Panc1 (cell line): ENCODE results near the gene GNAQ. TPM values are rescaled to one million over a fixed set of nuclear protein-coding genes. Genes with fewer than 3 reads are reported as not detected.

Source experiments
- ATAC-seq: fragments of 200-7000 bp; cut with Tn5 transposase; 2 replicates; pipeline ENCODE4 v1.9.1; 2020; ENCODE audit warnings: mild to moderate bottlenecking, moderate library complexity
- BruUV-seq: library from RNA; stranded (reverse); fragments of 400-500 nt; replicated peaks from 2 replicates; lab custom pipeline; 2021; lab: Mats Ljungman, UMichigan
- CTCF ChIA-PET: fragments of 300-600 bp; sonication (Branson Sonifier 250); formaldehyde crosslinking; loops from one replicate; lab custom pipeline; 2022; ENCODE audit warnings: antibody characterized with exemption; lab: Charles Lee
- POLR2A ChIA-PET: fragments of 300-600 bp; sonication (Branson Sonifier 250); formaldehyde crosslinking; loops from one replicate; lab custom pipeline; 2022; ENCODE audit warnings: antibody characterized with exemption; lab: Charles Lee
- DNase-seq: peaks from one replicate; pipeline ENCODE4 v3.0.0-alpha.2; 2010; ENCODE audit warnings: low read depth, low spot score
- H3K27ac ChIP-seq: 2 replicates; pipeline ENCODE4 v1.5.1; 2011; ENCODE audit warnings: mild to moderate bottlenecking, low read length, inconsistent platforms
- H3K27me3 ChIP-seq: fragments of 200-500 bp; sonication (Bioruptor generic); 2 replicates; pipeline ENCODE4 v1.6.0; 2014; ENCODE audit warnings: low read length, inconsistent platforms; ENCODE audit not compliant: control insufficient read depth, insufficient read depth
- H3K36me3 ChIP-seq: fragments of 200-500 bp; sonication (Bioruptor generic); 2 replicates; pipeline ENCODE4 v1.5.1; 2014; ENCODE audit warnings: inconsistent platforms, mild to moderate bottlenecking, low read length, moderate library complexity; ENCODE audit not compliant: control insufficient read depth, insufficient read depth
- H3K4me1 ChIP-seq: 2 replicates; pipeline ENCODE4 v1.5.1; 2011; ENCODE audit warnings: inconsistent platforms, mild to moderate bottlenecking, low read length, moderate library complexity; ENCODE audit not compliant: control insufficient read depth, insufficient read depth
- H3K4me3 ChIP-seq, 2 experiments: 2 replicates each; pipeline ENCODE4 v1.5.1; 2011 to 2012; ENCODE audit warnings: low read depth in 2 of 2, low read length in 2 of 2, mild to moderate bottlenecking in 2 of 2, inconsistent platforms in 1 of 2, moderate library complexity in 1 of 2
- H3K9me3 ChIP-seq: fragments of 200-500 bp; sonication (Bioruptor generic); 2 replicates; pipeline ENCODE4 v1.5.1; 2014; ENCODE audit warnings: low read depth, mild to moderate bottlenecking, inconsistent platforms, low read length, moderate library complexity; ENCODE audit not compliant: control insufficient read depth, insufficient read depth
- CTCF ChIP-seq: fragments of 450-650 bp; IDR thresholded peaks from 2 replicates; pipeline ENCODE4 v1.5.1; 2017; ENCODE audit warnings: mild to moderate bottlenecking
- POLR2AphosphoS5 ChIP-seq: IDR thresholded peaks from 2 replicates; pipeline ENCODE4 v1.6.1; 2012; ENCODE audit warnings: mild to moderate bottlenecking, low read depth, low read length, moderate library complexity
- TCF7L2 ChIP-seq: IDR thresholded peaks from 2 replicates; pipeline ENCODE4 v1.6.1; 2011; ENCODE audit warnings: mild to moderate bottlenecking, low read depth, low read length, inconsistent platforms
- in situ Hi-C: cut with HindIII; loops from 2 replicates; pipeline ENCODE4 v1.10.0; 2016; ENCODE audit warnings: low sequenced_read_pairs, low pct_unique_long_range_greater_than_20kb
- intact Hi-C: fragments of 100-400 bp; cut with micrococcal nuclease; formaldehyde crosslinking; loops from one replicate; pipeline ENCODE4 v1.10.0; 2022; ENCODE audit not compliant: unreplicated experiment
- total RNA-seq: library from RNA; stranded (reverse); gene quantifications from one replicate; pipeline ENCODE4 v1.2.1, GENCODE V29; 2021; ENCODE audit not compliant: unreplicated experiment
- TF ChIP-seq, protein P1 (sequence below), 2 experiments: IDR thresholded peaks; 2 replicates each; pipeline ENCODE4 v1.6.1; 2011 to 2012; ENCODE audit warnings: low read depth in 2 of 2, control low read depth in 1 of 2, low read length in 1 of 2, mild to moderate bottlenecking in 1 of 2, moderate library complexity in 1 of 2; ENCODE audit not compliant: insufficient read depth in 1 of 2

Gene GNAQ
- total RNA-seq, 1 experiment from 2014 or later, result 34.5 TPM

DNA sequence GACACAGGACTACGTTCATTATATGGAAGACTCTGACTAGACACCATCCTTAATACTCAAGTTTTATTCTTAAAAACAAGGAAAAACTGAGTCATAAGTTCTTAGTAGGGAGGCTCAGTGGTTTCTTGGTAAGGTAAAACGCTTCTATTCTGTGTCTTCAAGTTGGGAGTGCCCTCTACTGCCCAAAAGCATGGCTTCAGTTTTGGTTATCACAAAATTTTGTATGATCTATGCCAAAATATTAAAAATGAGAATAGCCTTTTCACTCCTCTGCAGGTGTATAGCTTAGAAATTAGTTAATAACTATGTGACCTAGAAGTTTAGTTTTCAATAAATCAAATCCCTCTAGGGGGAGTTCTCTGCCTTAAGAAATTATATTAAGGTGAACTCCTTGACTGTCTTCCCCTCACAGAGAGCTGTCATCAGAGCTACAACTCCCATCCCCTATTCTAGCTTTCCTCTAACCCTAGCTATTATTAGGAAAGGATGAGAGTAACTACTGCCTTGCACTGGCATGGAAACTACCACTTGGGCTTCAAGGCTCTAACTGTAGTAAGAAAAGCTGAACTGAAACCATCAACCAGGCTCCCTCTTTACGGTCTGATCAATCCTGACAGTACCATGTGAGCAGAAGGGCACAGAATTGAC, 189.7 kb downstream of the GNAQ start:
- no TSS peak for BruUV-seq
- no peak for TF ChIP-seq POLR2AphosphoS5
- peak; percentile 26; the same call in 1 of the 2 replicates for TF ChIP-seq CTCF
- no peaks in the 10 kb centered on the region for H3K9me3 ChIP-seq
- in situ Hi-C loops (no loop called here), intact Hi-C loops (no loop called here)
- no peak for DNase-seq
- ChIA-PET POLR2A (no interaction called here), CTCF (no interaction called here)
- no peak for ATAC-seq
- H3K4me1 ChIP-seq, result no peaks in the 10 kb centered on the region
- no peaks in the 10 kb centered on the region for H3K36me3 ChIP-seq
- no peaks in the 10 kb centered on the region for H3K27me3 ChIP-seq
- no peak overlapping the region for H3K4me3 ChIP-seq
- H3K27ac ChIP-seq, result no peak overlapping the region

DNA sequence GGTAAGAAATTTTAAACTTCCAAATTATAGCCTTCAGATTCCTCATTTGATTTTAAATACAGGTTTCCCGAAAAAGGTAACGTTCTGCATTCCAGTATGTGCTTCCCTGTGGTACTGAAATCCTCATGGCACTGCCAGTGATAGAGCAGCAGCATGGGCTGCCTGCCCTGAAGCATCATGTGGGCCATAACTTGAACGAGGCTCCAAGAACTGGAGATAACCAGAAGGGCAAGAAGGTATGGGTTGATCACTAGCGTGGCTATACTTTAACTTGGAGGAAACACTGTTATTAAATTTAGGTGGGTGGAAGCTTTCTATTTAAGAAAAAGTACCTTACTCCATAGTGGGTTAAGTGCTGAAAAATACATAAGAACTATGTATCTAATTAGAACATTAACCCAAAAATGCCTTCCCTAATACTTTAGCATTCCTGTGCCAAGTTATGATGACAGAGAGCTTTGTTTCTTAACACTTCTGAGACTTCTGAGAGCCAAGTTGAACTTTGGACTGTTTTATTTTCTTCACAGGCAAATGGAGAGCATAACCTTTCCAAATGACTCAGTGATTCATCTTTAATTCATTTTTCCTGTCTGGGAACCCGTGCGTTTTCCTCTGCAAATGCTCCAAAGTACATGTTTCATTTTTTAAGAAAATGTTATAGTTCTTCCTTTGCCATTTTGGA, 192.0 kb downstream of the GNAQ start:
- POLR2A ChIA-PET, result interaction anchor here (0.7 kb wide), 1 partner anchor 170 kb away, joined by 3 read pairs; no protein-coding TSS in a partner anchor
- TF ChIP-seq, protein P1, sequence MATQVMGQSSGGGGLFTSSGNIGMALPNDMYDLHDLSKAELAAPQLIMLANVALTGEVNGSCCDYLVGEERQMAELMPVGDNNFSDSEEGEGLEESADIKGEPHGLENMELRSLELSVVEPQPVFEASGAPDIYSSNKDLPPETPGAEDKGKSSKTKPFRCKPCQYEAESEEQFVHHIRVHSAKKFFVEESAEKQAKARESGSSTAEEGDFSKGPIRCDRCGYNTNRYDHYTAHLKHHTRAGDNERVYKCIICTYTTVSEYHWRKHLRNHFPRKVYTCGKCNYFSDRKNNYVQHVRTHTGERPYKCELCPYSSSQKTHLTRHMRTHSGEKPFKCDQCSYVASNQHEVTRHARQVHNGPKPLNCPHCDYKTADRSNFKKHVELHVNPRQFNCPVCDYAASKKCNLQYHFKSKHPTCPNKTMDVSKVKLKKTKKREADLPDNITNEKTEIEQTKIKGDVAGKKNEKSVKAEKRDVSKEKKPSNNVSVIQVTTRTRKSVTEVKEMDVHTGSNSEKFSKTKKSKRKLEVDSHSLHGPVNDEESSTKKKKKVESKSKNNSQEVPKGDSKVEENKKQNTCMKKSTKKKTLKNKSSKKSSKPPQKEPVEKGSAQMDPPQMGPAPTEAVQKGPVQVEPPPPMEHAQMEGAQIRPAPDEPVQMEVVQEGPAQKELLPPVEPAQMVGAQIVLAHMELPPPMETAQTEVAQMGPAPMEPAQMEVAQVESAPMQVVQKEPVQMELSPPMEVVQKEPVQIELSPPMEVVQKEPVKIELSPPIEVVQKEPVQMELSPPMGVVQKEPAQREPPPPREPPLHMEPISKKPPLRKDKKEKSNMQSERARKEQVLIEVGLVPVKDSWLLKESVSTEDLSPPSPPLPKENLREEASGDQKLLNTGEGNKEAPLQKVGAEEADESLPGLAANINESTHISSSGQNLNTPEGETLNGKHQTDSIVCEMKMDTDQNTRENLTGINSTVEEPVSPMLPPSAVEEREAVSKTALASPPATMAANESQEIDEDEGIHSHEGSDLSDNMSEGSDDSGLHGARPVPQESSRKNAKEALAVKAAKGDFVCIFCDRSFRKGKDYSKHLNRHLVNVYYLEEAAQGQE (IDR thresholded peaks at IDR 0.05; ENCODE audit: insufficient read depth in 1 of 2, low read depth in 2 of 2, low read length in 1 of 2), result no peak
- no peak for TF ChIP-seq POLR2AphosphoS5
- TF ChIP-seq TCF7L2, result no peak
- no peak for TF ChIP-seq CTCF
- Histone ChIP-seq H3K27me3 (no peaks in the 10 kb centered on the region), H3K4me1 (no peaks in the 10 kb centered on the region), H3K27ac (no peak overlapping the region), H3K4me3 (no peak overlapping the region), H3K9me3 (no peaks in the 10 kb centered on the region), H3K36me3 (no peaks in the 10 kb centered on the region)
- DNase-seq (no peak), ATAC-seq (no peak)
- intact Hi-C loops (no loop called here), in situ Hi-C loops (no loop called here)
- BruUV-seq, result no TSS peak
- CTCF ChIA-PET, result no interaction called here
